Liver (tissue), 3 donors: ENCODE data around the gene POU2F2.

ENCODE experiments used
- GABPA ChIP-seq, 2 donors: IDR thresholded peaks in 1 of 2; conservative IDR thresholded peaks in 1 of 2; 2 replicates each; pipeline ENCODE4 v1.6.1; 2016; ENCODE audit warnings: antibody characterized with exemption in 2 of 2, mild to moderate bottlenecking in 1 of 2, moderate library complexity in 1 of 2
- TF ChIP-seq, protein P1 (sequence below): fragments of 150-350 bp; IDR thresholded peaks from 2 replicates; pipeline ENCODE4 v1.5.1; 2017; ENCODE audit warnings: improper control_type of control experiment, low read depth, low read length; ENCODE audit not compliant: missing input control
- TF ChIP-seq, protein P2 (sequence below): IDR thresholded peaks from 2 replicates; pipeline ENCODE4 v1.6.1; 2016; ENCODE audit warnings: antibody characterized with exemption, mild to moderate bottlenecking
- TF ChIP-seq, protein P3 (sequence below): IDR thresholded peaks from 2 replicates; pipeline ENCODE4 v1.6.1; 2016; ENCODE audit warnings: antibody characterized with exemption
- TF ChIP-seq, protein P4 (sequence below): IDR thresholded peaks from 2 replicates; pipeline ENCODE4 v1.6.1; 2016; ENCODE audit warnings: antibody characterized with exemption
- donor health status: healthy.
- donor health status: healthy.

DNA sequence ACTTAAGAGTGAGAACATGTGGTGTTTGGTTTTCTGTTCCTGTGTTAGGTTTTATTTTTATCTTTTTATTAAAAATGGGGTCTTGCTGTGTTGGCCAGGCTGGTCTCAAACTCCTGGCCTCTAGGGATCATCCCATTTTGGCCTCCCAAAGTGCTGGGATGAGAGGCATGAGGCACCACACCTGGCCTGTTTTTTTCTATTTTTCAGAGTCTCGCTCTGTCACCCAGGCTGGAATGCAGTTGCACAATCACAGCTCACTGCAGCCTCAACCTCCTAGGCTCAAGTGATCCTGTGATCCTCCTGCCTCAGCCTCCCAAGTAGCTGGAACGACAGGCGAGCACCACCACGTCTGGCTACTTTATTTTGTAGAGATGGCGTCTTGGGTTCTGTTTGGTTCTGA lies 48.7 kb downstream of the POU2F2 start:
- TF ChIP-seq, protein P1, sequence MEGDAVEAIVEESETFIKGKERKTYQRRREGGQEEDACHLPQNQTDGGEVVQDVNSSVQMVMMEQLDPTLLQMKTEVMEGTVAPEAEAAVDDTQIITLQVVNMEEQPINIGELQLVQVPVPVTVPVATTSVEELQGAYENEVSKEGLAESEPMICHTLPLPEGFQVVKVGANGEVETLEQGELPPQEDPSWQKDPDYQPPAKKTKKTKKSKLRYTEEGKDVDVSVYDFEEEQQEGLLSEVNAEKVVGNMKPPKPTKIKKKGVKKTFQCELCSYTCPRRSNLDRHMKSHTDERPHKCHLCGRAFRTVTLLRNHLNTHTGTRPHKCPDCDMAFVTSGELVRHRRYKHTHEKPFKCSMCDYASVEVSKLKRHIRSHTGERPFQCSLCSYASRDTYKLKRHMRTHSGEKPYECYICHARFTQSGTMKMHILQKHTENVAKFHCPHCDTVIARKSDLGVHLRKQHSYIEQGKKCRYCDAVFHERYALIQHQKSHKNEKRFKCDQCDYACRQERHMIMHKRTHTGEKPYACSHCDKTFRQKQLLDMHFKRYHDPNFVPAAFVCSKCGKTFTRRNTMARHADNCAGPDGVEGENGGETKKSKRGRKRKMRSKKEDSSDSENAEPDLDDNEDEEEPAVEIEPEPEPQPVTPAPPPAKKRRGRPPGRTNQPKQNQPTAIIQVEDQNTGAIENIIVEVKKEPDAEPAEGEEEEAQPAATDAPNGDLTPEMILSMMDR, result no peak
- TF ChIP-seq, protein P2, sequence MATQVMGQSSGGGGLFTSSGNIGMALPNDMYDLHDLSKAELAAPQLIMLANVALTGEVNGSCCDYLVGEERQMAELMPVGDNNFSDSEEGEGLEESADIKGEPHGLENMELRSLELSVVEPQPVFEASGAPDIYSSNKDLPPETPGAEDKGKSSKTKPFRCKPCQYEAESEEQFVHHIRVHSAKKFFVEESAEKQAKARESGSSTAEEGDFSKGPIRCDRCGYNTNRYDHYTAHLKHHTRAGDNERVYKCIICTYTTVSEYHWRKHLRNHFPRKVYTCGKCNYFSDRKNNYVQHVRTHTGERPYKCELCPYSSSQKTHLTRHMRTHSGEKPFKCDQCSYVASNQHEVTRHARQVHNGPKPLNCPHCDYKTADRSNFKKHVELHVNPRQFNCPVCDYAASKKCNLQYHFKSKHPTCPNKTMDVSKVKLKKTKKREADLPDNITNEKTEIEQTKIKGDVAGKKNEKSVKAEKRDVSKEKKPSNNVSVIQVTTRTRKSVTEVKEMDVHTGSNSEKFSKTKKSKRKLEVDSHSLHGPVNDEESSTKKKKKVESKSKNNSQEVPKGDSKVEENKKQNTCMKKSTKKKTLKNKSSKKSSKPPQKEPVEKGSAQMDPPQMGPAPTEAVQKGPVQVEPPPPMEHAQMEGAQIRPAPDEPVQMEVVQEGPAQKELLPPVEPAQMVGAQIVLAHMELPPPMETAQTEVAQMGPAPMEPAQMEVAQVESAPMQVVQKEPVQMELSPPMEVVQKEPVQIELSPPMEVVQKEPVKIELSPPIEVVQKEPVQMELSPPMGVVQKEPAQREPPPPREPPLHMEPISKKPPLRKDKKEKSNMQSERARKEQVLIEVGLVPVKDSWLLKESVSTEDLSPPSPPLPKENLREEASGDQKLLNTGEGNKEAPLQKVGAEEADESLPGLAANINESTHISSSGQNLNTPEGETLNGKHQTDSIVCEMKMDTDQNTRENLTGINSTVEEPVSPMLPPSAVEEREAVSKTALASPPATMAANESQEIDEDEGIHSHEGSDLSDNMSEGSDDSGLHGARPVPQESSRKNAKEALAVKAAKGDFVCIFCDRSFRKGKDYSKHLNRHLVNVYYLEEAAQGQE, result no peak
- no peak for TF ChIP-seq GABPA (IDR thresholded peaks at IDR 0.05 in 1 of 2, conservative IDR thresholded peaks at IDR 0.05 in 1 of 2)
- TF ChIP-seq, protein P3, sequence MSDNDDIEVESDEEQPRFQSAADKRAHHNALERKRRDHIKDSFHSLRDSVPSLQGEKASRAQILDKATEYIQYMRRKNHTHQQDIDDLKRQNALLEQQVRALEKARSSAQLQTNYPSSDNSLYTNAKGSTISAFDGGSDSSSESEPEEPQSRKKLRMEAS, result no peak
- TF ChIP-seq, protein P4, sequence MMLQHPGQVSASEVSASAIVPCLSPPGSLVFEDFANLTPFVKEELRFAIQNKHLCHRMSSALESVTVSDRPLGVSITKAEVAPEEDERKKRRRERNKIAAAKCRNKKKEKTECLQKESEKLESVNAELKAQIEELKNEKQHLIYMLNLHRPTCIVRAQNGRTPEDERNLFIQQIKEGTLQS, result no peak
